Uterus (tissue), 2 donors: ENCODE results near the gene COL25A1.

ENCODE experiments used
- CTCF ChIP-seq, 4 experiments: fragments of 200-600 bp in 2 of 4; fragments of 450-650 bp in 2 of 4; sonication (generic) in 2 of 4; IDR thresholded peaks; one replicate each; pipeline ENCODE4 v1.5.1; 2016 to 2019; ENCODE audit warnings: antibody characterized with exemption in 4 of 4, mild to moderate bottlenecking in 2 of 4, moderate library complexity in 1 of 4
- POLR2A ChIP-seq, 2 donors: fragments of 450-650 bp; IDR thresholded peaks; one replicate each; pipeline ENCODE4 v1.6.1; 2016; ENCODE audit warnings: antibody characterized with exemption in 2 of 2, mild to moderate bottlenecking in 1 of 2, moderate library complexity in 1 of 2

- TF ChIP-seq CTCF (IDR thresholded peaks at IDR 0.05) (no peak), POLR2A (IDR thresholded peaks at IDR 0.05) (no peak)
Observed at GRCh38 chr4:109266236-109266635, 36.2 kb downstream of the COL25A1 start.
